ENCODE measurements around the gene TMEM234. TPM values are rescaled to one million over a fixed set of nuclear protein-coding genes. Genes with fewer than 3 reads are reported as not detected.

Gene TMEM234
- polyA plus RNA-seq, 1 donor from 2014 or later, result 7.2 TPM

GRCh38 chr1:32247452-32247851 lies 25.3 kb upstream of the TMEM234 start:
- H3K27ac Mint-ChIP-seq, result peak overlapping the region; percentile 91 to 97 (median 95)
- peaks cover 2% of the 10 kb centered on the region for H3K27me3 Mint-ChIP-seq
- peaks cover 42 to 53% (median 51%) of the 10 kb centered on the region in 3 donors for H3K4me1 Mint-ChIP-seq
- H3K36me3 Mint-ChIP-seq, result no peaks in the 10 kb centered on the region
- H3K4me3 Mint-ChIP-seq, result peak overlapping the region in 2 of 4 donors; percentile 18 to 84
- no peaks in the 10 kb centered on the region for H3K9me3 Mint-ChIP-seq

DNA sequence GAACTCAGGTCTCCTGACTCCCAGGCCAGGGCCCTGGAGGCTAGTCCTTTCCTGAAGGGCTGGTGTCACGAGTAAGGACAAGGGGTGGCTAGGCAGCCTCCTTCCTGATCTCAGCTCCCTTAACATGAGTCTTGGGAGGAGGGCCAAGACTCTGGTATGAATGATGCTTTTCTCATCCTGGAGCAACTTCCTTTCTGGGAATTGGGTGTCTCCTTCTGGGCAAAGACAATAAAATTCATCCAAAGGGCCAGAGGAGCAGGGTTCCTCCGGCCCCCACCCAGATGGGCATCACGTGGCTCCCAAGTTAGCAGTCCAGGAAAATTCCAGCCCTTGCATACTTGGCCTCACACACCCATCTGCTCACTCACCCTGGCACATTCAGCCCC lies 24.7 kb upstream of the TMEM234 start, which contains the start of gene FAM167B:
FAM167B (plus strand) TSS at position 335 of the 386 bp plus-strand sequence. CDS start 200 bp downstream, outside the sequence.
- Mint-ChIP-seq H3K4me3 (peak within 1 kb of the TSS; percentile 25 to 86 (median 62)), H3K36me3 (no peaks in the 10 kb centered on the region), H3K9me3 (no peaks in the 10 kb centered on the region), H3K27me3 (peaks cover 2% of the 10 kb centered on the region), H3K27ac (peak within 1 kb of the TSS; percentile 91 to 97 (median 95)), H3K4me1 (peaks cover 38 to 52% (median 51%) of the 10 kb centered on the region in 3 donors)

GRCh38 chr1:32242341-32242851 lies 20.2 kb upstream of the TMEM234 start:
- peak overlapping the region; percentile 61 to 71 (median 71) for H3K27ac Mint-ChIP-seq
- H3K9me3 Mint-ChIP-seq, result no peaks in the 10 kb centered on the region
- H3K36me3 Mint-ChIP-seq, result no peaks in the 10 kb centered on the region
- no peaks in the 10 kb centered on the region for H3K27me3 Mint-ChIP-seq
- peak overlapping the region in 3 of 4 donors; percentile 57 to 96 (median 95) for H3K4me3 Mint-ChIP-seq
- H3K4me1 Mint-ChIP-seq, result peaks cover 19 to 28% (median 28%) of the 10 kb centered on the region in 3 donors

DNA sequence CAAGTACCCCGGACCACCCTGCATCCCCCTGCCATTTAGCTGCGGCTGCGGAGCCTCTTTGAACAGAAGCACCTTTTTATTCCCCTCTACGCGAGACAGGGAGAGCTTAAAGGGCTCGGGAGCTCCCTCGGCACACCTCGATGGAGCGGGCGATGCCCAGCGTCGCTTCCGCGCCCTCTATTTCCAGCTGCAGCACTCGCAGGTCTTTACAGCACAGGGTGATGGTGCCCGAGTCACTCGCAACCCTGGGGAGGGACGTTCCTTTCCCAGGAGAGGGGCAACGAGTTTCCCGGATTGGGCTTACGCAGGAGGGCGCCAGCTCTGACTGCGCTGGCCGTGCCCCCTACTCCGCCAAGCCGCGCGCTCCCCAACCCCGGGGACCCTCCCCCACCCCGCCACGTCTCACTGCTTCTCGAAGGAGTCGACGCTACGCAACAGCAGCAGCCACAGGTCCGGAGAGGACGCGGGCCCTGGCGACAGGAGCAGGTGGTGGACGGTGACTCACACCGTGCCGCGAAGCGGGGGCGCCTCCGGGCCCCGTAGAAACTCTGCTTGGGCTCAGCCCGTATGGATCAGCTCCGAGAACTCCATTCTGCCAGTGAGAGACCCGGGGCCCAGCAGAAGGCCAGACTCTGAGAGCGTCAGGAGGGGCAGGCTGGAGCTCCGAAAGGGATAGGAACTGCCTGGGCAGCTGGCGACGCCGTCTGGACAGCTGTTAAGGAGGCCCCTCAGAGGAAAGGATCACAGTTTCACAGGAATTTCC lies 19.0 kb upstream of the TMEM234 start:
- peak overlapping the region; percentile 89 to 96 (median 94) for H3K4me3 Mint-ChIP-seq
- H3K27ac Mint-ChIP-seq, result peak overlapping the region; percentile 51 to 81 (median 71)
- no peaks in the 10 kb centered on the region for H3K9me3 Mint-ChIP-seq
- no peaks in the 10 kb centered on the region for H3K36me3 Mint-ChIP-seq
- peaks cover 10 to 17% (median 16%) of the 10 kb centered on the region in 3 donors for H3K4me1 Mint-ChIP-seq
- no peaks in the 10 kb centered on the region for H3K27me3 Mint-ChIP-seq

DNA sequence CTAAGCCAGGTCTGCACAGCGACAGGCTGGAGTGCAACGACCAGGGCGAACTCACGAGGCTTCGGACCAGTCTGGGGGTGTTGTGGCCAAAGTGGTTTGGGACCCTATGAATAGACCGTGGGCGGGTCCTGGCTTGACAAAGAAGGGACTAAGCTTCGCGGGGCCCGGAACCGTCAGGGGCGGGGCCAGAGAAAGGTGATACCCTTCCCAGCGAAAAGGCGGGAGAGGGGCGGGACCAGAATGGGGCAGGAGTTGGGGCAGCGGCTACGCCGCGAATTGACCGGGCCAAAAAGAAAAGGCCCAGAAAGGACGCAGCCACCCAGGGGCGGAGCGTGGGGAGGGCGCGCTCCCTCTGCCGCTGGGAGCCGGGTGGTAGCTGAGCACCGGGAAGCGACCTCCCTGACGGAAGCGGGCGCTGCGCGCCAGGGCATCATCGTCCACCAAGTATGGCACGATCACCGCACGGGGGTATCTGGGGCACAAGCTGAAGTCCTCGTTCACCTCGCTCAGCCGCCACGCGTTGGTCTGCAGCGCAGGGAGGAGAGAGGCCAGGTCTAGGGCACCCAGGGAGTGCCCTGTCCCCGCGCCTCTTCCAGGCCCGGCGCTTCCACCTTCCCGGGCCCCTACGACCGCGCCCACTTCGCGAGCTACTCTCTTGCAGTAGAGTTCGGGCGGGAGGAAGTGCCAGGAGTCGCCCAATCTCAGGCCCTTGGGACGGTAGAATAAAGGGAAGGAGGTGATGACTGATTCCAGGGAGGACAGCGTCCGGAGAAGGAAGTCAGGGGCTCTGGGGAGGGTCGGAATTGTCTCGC lies 18.2 kb upstream of the TMEM234 start:
- H3K4me1 Mint-ChIP-seq, result peaks cover 10 to 16% (median 15%) of the 10 kb centered on the region in 3 donors

DNA sequence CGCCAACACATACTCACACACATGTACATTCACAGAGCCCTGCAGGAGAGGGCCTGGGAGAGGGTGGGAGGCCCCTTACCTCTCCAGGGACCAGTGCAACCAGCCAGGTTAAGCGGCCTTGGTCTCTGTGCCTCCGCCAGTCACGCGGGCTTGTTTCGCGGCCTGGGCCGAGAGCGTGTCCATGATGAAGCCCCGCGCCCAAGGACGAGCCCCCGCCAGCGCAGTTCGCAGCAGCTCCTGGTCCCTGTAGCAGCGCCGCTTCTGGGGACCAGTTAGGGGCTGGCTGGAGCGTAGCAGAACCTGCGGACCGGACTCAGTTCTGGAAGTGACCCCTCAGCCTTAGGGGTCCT lies 17.6 kb upstream of the TMEM234 start:
- Mint-ChIP-seq H3K36me3 (no peaks in the 10 kb centered on the region), H3K27me3 (no peaks in the 10 kb centered on the region), H3K4me1 (peaks cover 10 to 16% (median 15%) of the 10 kb centered on the region in 3 donors), H3K4me3 (peak overlapping the region; percentile 89 to 96 (median 94)), H3K27ac (peak overlapping the region in 1 of 3 donors; percentile 81), H3K9me3 (no peaks in the 10 kb centered on the region)

More for the DNA sequence above, 18.2 kb upstream of the TMEM234 start:
- Mint-ChIP-seq H3K27me3 (no peaks in the 10 kb centered on the region), H3K4me3 (peak overlapping the region; percentile 89 to 96 (median 94)), H3K27ac (peak overlapping the region; percentile 51 to 81 (median 71)), H3K9me3 (no peaks in the 10 kb centered on the region), H3K36me3 (no peaks in the 10 kb centered on the region)

DNA sequence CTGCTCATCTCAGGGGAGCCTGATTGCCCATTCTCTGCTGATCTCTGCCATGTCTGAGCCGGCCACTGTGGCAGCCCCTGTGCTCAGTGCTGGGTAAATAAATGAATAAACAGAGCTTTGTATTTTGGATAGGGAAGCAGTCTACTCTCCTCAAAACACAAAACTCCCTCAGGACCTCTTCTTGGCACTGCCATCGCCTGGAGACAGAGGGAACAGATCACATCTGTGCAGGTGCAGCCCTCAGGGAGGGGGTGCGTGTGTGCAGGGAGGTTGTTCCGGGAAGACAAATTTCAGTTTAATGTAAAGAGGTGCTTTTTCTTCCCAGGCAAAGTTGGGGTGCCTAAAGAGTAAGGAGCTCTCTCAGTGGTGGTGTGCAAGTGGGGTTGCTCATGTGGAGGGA lies 17.2 kb upstream of the TMEM234 start:
- Mint-ChIP-seq H3K27ac (peak overlapping the region in 1 of 3 donors; percentile 81), H3K27me3 (no peaks in the 10 kb centered on the region), H3K4me1 (peaks cover 10 to 16% (median 15%) of the 10 kb centered on the region in 3 donors), H3K4me3 (peak overlapping the region; percentile 81 to 96 (median 92)), H3K9me3 (no peaks in the 10 kb centered on the region), H3K36me3 (no peaks in the 10 kb centered on the region)

- peaks cover 4 to 8% (median 4%) of the 10 kb centered on the region in 3 donors for H3K4me1 Mint-ChIP-seq
- no peak overlapping the region for H3K27ac Mint-ChIP-seq
- peaks cover 5% of the 10 kb centered on the region for H3K36me3 Mint-ChIP-seq
- H3K4me3 Mint-ChIP-seq, result no peak overlapping the region
- H3K9me3 Mint-ChIP-seq, result no peaks in the 10 kb centered on the region
- no peaks in the 10 kb centered on the region for H3K27me3 Mint-ChIP-seq
Observed at GRCh38 chr1:32234792-32235191, 12.6 kb upstream of the TMEM234 start.

DNA sequence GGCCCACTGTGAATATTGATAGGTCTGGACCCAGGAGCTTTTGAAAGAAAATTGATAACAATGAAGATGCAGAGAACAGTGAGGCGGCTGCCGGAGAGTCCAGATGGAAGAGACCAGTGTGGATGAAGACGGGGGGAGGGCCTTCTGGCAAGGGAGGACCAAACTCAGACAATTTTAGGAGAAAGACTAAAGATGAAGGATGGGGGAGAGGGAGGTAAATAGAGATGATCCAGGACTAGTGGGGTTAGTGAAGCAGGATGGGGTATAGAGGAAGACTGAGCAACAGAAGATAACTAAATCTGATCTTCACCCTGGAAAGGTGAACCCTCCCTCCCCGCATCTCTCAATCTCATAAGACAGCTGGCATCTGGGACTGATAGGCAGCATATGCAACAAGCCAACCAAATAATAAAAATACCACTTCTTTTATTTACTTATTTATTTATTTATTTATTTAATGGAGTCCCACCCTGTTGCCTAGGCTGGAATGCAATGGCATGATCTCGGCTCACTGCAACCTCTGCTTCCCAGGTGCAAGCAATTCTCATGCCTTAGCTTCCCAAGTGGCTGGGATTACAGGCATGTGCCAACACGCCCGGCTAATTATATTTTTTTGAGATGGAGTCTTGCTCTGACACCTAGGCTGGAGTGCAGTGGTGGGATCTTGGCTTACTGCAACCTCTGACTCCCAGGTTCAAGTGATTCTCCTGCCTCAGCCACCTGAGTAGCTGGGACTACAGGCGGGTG lies 10.6 kb upstream of the TMEM234 start:
- peaks cover 5% of the 10 kb centered on the region for H3K36me3 Mint-ChIP-seq
- peak overlapping the region in 1 of 3 donors; percentile 64 for H3K27ac Mint-ChIP-seq
- no peaks in the 10 kb centered on the region for H3K27me3 Mint-ChIP-seq
- H3K4me3 Mint-ChIP-seq, result no peak overlapping the region
- peaks cover 0 to 7% (median 2%) of the 10 kb centered on the region in 3 donors for H3K4me1 Mint-ChIP-seq
- no peaks in the 10 kb centered on the region for H3K9me3 Mint-ChIP-seq

DNA sequence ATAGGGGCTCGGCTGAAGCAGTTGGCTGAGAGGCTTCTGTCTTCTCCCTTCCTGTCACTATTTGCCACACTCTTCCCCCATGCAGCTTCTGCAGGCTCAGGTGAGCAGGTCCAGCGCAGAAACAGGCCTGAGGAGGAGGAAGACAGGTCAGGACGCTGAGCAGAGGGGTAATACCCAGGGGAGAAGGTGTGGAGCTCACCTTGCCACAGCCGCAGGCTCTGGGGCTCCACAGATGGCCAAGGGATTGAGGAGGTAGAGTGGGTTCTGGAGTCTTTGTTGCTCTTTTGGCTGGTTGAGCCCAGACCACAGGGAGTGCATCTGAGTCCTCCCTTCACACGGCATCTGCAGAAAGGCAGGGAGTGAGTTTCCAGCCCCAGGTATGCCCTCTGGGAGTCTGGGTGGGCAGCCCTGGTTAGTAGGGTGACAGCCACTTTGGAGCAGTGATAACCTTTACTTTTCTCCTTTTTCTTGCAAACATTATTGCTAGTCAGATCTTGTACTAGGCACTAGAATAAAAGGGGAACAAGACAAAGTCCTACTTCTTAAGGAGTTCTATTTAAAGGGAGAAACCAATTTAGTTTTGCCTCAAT lies 9.8 kb upstream of the TMEM234 start:
- Mint-ChIP-seq H3K36me3 (peaks cover 5% of the 10 kb centered on the region), H3K27ac (no peak overlapping the region), H3K4me3 (no peak overlapping the region), H3K9me3 (no peaks in the 10 kb centered on the region), H3K4me1 (peaks cover 0 to 8% (median 3%) of the 10 kb centered on the region in 3 donors), H3K27me3 (no peaks in the 10 kb centered on the region)

DNA sequence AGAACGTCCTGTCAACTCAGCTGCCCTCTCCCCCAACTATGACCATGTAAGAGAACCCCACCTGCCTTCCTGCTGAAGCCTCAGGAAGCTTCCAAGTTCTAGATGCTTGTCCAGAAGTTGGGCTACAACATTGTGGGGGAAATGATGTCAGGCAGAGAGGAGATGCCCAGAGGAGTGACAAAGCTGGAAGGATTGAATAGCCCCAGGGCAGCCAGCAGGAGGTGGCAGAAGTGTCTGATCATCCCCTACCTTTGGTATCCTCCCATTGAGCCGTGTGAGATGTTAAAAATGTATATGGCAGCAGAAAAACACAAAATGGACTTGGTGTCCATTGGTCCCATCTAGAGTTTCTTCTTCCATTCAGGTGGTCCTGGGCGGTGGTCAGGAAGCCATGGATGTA lies 6.6 kb upstream of the TMEM234 start:
- H3K27me3 Mint-ChIP-seq, result no peaks in the 10 kb centered on the region
- H3K36me3 Mint-ChIP-seq, result peaks cover 7% of the 10 kb centered on the region
- peaks cover 5 to 15% (median 7%) of the 10 kb centered on the region in 3 donors for H3K4me1 Mint-ChIP-seq
- peak overlapping the region in 1 of 3 donors; percentile 53 for H3K27ac Mint-ChIP-seq
- H3K4me3 Mint-ChIP-seq, result peak overlapping the region in 1 of 4 donors; percentile 52
- H3K9me3 Mint-ChIP-seq, result no peaks in the 10 kb centered on the region

- Mint-ChIP-seq H3K27ac (peak overlapping the region; percentile 23 to 90 (median 75)), H3K4me3 (peak overlapping the region in 3 of 4 donors; percentile 78 to 98 (median 93)), H3K36me3 (peaks cover 2% of the 10 kb centered on the region)
Observed at GRCh38 chr1:32224285-32224684, 2.1 kb upstream of the TMEM234 start.

DNA sequence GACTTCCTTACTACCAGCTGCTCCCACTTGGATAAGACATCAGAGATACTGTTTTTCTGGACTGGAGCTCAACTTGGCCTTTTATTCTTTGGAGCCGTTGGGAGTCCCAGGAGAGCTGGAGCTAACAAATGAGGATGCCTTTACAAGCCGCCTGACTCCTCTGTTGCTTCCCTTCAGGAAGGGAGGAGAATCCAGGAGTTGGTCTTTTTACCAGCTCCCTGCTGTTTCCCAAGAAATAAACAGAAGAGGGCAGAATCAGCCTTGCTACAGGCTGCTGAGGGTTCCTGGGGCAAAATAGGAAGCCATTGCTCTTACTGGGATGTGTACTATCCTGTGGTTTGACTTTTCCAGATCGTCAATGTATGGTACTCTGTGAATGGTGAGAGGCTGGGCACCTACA lies 1.5 kb upstream of the TMEM234 start:
- Mint-ChIP-seq H3K27ac (peak overlapping the region; percentile 23 to 99 (median 75)), H3K27me3 (no peaks in the 10 kb centered on the region), H3K4me1 (peaks cover 12 to 27% (median 25%) of the 10 kb centered on the region in 3 donors), H3K9me3 (no peaks in the 10 kb centered on the region), H3K4me3 (peak overlapping the region; percentile 38 to 98 (median 86)), H3K36me3 (peaks cover 2% of the 10 kb centered on the region)

More at GRCh38 chr1:32224285-32224684, 2.1 kb upstream of the TMEM234 start:
- Mint-ChIP-seq H3K4me1 (peaks cover 12 to 27% (median 24%) of the 10 kb centered on the region in 3 donors), H3K27me3 (no peaks in the 10 kb centered on the region), H3K9me3 (no peaks in the 10 kb centered on the region)

GRCh38 chr1:32221581-32221979 lies 573 bp downstream of the TMEM234 start:
- Mint-ChIP-seq H3K36me3 (peaks cover 2% of the 10 kb centered on the region), H3K4me1 (peaks cover 12 to 25% (median 22%) of the 10 kb centered on the region in 3 donors), H3K27ac (peak overlapping the region; percentile 94 to 99 (median 95)), H3K4me3 (peak overlapping the region; percentile 93 to 100 (median 98)), H3K9me3 (no peaks in the 10 kb centered on the region), H3K27me3 (no peaks in the 10 kb centered on the region)

Measured in IgD-negative memory B cell (primary cell).